Suprapubic skin (tissue), 3 donors: ENCODE results near the gene PLA2G4E.

ENCODE experiments used
- POLR2A ChIP-seq, 2 donors: fragments of 450-650 bp; IDR thresholded peaks; one replicate each; pipeline ENCODE4 v1.6.1; 2017; ENCODE audit warnings: antibody characterized with exemption in 2 of 2, mild to moderate bottlenecking in 2 of 2, moderate library complexity in 2 of 2
- TF ChIP-seq, protein P1 (sequence below), 2 donors: fragments of 200-600 bp in 1 of 2; fragments of 450-650 bp in 1 of 2; sonication (generic) in 1 of 2; IDR thresholded peaks; one replicate each; pipeline ENCODE4 v1.5.1; 2016 to 2019; ENCODE audit warnings: antibody characterized with exemption in 2 of 2, mild to moderate bottlenecking in 1 of 2, moderate library complexity in 1 of 2

- TF ChIP-seq, protein P1, sequence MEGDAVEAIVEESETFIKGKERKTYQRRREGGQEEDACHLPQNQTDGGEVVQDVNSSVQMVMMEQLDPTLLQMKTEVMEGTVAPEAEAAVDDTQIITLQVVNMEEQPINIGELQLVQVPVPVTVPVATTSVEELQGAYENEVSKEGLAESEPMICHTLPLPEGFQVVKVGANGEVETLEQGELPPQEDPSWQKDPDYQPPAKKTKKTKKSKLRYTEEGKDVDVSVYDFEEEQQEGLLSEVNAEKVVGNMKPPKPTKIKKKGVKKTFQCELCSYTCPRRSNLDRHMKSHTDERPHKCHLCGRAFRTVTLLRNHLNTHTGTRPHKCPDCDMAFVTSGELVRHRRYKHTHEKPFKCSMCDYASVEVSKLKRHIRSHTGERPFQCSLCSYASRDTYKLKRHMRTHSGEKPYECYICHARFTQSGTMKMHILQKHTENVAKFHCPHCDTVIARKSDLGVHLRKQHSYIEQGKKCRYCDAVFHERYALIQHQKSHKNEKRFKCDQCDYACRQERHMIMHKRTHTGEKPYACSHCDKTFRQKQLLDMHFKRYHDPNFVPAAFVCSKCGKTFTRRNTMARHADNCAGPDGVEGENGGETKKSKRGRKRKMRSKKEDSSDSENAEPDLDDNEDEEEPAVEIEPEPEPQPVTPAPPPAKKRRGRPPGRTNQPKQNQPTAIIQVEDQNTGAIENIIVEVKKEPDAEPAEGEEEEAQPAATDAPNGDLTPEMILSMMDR (IDR thresholded peaks at IDR 0.05), result no peak
- no peak for TF ChIP-seq POLR2A (IDR thresholded peaks at IDR 0.05)
These were observed 12.5 kb upstream of the PLA2G4E start for GRCh38 chr15:42033214-42033873.
